Iris pigment epithelial cell (primary cell): ENCODE data around the gene EPHA8.

ENCODE experiments used
- DNase-seq: peaks from one replicate; pipeline ENCODE4 v3.0.0-alpha.2; 2011; ENCODE audit warnings: low read depth

The EPHA8 gene

DNA sequence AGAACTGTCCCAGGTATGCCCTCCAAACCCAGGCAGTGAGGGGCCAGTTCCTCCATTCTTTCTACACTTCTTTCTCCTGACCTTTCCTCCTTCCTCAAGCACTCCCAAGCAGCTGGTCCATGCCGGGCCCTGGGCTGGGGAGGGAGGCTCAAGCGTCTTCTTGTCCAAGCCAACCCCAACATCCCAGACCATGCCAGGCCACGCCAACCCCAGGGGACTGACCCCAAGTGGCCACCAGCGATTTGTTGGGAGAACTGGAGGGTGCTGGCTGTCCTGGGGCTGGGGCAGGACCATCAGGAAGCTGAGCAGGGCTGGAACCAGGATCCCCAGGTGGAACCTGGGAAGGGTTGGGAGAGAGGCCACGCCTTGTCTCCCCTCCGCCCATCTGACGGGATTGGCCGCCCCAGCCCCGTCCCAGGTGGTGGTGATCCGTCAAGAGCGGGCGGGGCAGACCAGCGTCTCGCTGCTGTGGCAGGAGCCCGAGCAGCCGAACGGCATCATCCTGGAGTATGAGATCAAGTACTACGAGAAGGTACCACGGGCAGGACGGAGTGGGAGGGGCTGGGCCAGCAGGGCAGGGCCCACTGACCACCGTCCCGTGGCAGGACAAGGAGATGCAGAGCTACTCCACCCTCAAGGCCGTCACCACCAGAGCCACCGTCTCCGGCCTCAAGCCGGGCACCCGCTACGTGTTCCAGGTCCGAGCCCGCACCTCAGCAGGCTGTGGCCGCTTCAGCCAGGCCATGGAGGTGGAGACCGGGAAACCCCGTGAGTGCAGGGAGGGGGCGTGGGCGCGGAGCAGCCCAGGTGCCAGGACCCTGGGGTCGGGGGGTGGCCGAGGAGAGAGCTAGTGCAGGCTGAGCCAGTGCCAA, 29.9 kb downstream of the EPHA8 start:
- no peak for DNase-seq

DNA sequence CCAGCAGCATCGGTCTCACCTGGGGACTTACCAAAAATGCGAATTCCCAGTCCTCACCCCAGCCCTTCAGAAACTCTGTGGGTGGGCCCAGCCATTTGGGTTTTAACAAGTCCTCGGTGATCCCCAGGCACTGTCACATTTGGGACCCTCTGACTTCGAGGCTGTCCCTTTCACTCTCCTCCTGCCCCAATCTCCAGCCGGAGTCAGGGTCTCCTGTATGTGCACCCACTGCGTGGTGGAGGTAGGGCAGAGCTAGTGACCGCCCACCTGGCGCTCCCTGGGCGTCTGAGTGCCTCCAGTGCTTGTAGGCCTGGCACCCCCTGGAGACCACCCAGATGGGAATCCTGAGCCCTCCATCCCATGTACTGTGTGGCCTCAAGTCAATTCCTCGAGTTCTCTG, 31.1 kb downstream of the EPHA8 start:
- DNase-seq = no peak

DNA sequence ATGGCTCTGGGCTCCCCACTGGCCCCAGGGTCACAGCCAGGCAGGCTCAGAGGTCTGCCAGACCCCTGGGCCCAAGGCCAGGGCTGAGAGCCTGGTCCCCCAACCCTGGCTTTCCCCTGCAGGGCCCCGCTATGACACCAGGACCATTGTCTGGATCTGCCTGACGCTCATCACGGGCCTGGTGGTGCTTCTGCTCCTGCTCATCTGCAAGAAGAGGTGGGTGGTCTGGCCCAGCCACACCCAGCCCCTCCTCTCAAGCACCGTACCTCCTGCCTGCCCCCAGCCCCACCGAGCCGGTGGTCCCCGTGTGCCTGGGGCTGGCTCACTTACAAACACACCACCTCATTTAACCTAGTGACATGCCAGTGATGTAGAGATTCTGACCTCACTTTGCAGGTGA, 31.8 kb downstream of the EPHA8 start:
- no peak for DNase-seq

DNA sequence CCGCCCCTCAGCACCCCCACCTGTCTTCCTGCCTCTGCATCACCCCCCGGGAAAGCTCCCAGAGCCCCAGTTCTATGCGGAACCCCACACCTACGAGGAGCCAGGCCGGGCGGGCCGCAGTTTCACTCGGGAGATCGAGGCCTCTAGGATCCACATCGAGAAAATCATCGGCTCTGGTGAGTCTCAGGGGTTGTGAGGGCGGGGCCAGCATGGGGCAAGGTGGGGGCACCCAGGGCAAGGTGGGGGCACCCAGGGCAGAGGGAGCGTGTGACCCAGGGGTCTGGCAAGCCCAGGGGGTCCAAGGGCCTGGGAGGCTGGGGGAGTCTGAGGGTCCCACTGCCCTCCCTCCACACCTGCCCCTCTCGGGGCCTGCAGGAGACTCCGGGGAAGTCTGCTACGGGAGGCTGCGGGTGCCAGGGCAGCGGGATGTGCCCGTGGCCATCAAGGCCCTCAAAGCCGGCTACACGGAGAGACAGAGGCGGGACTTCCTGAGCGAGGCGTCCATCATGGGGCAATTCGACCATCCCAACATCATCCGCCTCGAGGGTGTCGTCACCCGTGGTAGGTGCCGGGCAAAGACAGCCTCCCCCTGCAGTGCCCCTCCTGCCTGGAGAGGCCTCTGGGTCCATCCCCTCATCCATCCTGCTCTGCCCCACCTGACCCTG, 34.1 kb downstream of the EPHA8 start:
- no peak for DNase-seq

DNA sequence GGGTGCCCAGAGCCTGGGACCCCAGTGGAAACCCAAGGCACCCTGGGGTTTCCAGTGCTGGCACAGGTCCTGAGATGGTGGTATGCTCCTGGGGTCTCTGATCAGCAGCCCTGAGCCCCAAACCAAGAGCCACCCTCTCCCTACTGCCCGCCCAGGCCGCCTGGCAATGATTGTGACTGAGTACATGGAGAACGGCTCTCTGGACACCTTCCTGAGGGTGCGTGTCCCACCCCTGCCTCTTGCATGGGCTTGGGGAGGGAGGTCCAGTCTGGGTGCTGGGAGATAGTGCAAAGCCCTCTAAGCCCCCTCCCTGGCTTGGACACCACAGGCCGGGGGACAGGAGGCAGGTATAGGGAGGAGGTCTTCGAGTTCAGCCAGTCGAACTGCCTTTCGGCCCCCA, 34.7 kb downstream of the EPHA8 start:
- no peak for DNase-seq

DNA sequence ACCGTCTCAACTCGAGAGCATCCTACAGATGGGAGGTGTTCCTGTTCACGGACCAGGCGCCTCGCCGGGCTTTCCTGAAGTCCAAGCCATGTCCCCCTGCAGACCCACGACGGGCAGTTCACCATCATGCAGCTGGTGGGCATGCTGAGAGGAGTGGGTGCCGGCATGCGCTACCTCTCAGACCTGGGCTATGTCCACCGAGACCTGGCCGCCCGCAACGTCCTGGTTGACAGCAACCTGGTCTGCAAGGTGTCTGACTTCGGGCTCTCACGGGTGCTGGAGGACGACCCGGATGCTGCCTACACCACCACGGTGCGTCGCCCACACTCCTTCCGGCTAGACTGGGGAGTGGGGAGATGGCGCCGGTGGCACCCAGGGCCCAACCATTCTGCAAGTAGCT, 35.4 kb downstream of the EPHA8 start:
- no peak for DNase-seq

DNA sequence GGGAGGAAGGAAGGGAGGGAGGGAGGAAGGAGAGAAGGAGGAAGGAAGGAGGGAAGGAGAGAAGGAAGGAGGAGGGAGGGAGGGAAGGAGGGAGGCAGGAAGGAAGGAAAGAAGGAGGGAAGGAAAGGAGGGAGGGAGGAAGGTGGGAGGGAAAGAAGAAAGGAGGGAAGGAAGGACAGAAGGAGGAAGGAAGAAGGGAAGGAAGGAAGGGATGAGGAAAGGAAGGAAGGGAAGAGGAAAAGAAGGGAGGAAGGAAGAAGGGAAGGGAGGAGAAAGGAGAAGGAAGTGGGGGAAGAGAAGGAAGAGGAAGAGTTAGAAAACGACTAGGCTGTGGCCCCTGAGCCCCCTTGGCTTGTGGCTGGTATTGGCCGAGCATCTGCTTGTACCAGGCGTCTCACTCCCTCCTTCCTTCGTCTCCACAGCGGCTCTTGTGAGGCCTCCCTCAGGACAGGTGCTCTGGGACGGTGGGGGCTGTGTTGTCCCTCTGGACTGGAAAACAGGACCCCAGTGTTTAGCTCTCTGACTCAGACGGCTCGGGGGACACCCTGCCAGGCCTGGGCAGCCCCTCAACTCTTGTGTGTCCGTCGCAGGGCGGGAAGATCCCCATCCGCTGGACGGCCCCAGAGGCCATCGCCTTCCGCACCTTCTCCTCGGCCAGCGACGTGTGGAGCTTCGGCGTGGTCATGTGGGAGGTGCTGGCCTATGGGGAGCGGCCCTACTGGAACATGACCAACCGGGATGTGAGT, 37.0 kb downstream of the EPHA8 start:
- DNase-seq = no peak

DNA sequence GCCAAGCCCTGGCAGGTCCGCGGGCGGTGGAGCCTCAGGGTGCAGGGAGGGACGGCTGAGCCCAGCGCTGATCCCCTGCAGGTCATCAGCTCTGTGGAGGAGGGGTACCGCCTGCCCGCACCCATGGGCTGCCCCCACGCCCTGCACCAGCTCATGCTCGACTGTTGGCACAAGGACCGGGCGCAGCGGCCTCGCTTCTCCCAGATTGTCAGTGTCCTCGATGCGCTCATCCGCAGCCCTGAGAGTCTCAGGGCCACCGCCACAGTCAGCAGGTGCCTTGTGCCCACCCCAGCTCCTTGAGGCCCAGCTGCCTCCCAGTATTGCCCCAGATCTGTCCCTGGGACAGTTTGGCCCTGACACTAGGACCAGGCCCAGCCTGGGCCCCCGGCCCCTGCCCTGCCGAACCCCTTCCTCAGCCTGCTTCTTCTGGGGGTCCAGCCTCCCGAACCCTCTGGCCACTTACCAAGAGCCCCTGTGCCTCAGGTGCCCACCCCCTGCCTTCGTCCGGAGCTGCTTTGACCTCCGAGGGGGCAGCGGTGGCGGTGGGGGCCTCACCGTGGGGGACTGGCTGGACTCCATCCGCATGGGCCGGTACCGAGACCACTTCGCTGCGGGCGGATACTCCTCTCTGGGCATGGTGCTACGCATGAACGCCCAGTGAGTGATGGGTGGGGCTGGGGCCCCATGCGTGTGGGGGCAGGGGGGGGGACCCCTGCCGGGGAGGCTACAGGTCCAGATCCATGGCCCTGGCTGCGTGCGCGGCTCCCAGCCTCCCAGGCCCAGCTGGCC, 37.7 kb downstream of the EPHA8 start:
- DNase-seq = no peak

DNA sequence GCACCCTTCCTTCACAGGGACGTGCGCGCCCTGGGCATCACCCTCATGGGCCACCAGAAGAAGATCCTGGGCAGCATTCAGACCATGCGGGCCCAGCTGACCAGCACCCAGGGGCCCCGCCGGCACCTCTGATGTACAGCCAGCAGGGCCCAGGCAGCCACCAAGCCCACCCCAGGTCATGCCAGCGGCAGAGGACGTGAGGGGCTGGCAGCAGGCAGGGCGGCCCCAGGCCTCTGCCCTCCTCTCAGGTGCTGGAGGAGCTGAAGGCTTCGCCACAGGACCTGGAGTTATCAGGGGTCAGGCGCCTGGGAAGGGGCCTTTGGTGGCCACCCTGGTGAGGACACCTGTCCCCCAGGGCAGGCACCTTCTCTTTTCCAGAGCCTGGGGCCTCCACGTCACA, 38.3 kb downstream of the EPHA8 start:
- no peak for DNase-seq

DNA sequence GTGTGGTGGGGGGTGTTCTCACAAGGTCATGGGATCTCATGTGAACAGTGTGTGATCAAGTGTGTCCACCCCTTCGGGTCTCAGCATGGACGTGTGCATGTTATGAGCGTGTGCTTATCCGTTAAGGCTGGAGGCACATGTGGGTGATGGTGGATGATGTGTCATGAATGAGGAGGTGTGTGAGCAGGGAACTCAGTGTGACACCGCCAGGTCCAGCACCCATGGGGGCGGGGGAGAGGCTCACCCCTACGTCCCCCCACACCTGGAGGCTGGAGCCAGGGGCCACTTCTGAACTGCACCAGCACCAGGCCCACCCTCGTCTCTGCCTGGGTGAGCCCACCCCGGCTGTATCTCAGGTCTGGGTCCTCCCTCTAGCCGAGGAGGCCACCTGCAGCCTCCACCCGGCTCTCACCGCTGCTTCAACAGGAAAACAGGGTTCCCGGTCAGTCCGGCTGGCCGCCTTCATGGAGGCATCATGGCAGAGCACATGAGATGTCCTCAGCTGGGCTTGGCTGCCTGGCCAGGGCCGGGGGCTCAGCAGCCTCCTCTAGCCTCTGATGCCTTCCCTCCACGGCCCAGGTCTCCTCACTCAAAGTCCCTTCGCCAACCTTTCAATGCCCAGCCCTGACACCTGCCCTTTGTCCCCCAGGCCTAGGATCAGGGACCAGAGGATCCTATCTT, 38.9 kb downstream of the EPHA8 start:
- no peak for DNase-seq

DNA sequence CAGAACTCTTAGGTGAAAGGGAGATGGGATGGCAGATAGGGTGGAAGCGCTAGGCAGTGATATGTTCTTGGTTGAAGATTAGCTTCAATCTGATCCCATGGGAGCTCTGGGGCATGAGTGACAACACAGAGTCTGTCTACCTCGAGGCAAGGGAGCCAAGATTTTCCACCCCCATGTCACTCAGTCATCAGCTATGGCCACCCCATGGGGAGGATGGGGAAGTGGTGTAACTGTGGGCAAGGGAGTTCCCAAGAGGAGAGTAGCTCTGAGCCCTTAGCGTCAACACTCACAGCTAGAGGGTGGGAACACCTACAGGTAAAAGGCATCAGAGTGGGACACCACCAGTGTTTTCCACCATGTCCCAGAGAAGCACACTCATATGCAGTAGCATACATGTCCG, 42.9 kb downstream of the EPHA8 start:
- no peak for DNase-seq

DNA sequence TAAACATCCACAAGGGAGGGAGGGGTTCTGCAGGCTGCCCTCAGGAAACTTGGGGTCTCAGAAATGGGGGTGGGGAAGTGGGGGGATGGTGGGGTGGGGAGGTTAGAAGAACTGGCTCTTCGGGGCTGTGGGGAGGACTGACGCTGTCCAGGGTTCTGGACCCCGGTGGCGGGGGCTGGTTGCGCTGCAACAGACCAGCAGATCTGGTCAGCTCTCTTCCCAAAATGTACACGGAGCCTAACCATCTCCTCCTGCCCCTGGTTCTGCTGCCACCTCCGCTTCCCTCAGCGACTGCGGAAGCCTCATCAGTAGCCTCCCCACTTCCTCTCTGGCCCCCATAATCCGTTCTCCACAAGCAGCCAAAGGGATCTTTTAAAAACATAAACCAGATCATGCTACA, 43.9 kb downstream of the EPHA8 start:
- DNase-seq = no peak

DNA sequence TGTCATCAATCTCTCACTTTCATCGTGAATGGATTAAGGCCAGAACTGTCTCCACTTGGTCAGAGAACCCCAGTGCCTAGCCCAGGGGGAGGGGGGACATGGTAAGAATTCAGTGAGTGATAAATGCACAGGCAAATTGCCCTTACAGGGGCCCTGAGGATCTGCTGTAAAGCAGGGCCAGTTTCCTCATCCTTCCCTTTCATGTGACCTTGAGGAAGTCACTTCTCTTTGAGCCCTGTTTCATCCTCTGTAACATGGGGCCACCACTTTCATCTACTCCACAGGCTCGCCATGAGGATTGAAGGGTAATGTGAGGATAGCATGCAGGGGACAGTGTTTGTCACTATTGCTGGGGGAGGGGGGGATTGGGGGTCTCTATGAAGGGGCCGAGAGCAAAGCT, 45.1 kb downstream of the EPHA8 start:
- DNase-seq = no peak

DNA sequence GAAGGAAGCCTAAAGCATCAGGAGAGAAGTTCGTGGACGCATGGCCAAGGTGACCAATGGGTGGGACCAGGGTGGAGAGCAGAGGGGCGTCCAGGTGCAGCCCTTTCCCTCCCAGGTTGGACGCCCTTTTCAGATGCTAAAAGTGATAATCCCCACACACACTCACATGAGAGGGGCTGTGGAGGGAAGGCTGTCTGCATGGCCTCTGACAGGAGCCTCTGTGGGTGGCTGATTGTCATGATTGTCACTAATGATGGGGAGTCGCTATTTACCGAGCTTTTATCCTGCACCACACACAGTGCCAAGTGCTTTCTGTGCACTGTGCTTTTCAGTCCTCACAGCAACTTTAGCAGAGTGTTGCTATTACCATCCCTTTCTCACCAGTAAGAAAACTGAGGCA, 46.0 kb downstream of the EPHA8 start:
- no peak for DNase-seq

DNA sequence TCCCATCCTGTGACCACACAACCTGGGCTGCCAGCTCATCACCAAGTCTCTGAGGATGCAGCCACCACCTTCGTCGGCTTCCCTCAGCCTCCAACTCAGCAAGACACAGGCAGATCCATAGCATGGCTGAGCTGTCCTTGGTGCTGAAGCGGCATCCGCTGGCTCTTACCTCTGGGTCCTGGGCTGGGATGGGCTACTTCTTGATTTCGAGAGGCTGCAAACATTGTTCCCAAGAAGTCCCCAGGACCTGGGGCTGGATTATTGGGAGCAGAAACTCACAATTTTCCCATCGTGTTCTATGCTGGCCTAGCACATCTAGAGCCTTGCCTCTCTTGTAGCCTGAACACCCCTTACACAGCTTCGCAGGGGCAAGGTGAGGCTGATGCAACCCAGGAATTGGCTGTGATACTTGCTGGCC, 48.2 kb downstream of the EPHA8 start:
- DNase-seq = peak; percentile 50

DNA sequence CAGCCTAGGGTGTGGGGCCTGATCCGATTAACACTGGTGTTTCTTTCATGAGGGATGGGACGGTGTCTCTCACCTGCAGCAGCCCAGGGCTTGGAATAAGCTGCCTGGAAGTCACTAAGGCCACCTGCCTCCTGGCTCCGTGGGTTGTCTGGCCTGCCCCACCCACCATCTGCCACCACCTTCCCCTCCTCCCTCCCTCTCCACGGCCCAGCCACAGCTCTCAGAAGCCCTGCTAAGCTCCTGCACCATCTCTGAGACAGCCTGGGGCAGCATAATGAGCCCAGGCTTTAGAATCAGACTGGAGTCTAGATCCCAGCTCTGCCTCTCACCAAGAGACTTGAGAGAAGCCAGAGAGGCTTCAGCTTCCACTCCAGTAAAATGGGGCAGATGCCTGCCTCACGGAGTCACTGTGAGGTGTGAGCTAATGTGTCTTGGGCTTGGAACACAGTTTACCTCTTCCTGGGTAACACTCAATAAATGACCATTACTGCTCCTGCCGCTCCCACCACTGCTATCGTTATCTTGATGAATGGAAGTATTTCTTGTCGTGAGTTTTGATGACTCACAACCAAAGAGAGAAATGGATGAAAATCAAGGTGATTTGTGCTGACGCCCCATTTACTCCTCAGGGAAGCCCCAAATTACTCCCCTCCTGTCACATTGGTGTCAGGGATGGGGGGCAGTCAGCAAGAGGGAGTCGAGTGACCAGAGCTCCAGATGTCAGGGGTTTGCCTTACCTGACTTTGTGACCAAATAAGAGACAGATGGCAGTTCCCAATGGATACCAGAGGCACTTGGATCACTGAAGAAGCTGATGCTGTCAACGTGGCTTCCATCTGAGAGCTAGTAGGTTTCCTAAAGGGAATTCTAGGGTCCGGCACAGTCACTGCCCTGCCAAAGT, 49.6 kb downstream of the EPHA8 start:
- no peak for DNase-seq

DNA sequence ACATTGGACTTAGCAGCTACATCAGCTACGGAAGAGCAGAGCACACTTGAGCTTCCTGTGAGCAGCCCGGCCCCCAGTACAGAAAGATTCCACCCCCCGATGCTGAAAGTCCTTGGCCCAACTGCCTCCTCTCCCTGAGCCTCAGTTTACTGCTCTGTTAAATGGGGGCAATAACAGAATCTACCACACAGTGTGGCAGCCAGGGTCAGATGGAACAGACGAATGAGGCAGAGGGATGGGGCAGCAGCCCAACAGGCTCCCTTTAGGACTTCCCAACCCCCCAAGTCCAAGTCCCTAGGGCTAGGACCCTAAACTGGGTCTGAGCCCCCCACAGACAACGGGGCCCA, 50.3 kb downstream of the EPHA8 start:
- no peak for DNase-seq

DNA sequence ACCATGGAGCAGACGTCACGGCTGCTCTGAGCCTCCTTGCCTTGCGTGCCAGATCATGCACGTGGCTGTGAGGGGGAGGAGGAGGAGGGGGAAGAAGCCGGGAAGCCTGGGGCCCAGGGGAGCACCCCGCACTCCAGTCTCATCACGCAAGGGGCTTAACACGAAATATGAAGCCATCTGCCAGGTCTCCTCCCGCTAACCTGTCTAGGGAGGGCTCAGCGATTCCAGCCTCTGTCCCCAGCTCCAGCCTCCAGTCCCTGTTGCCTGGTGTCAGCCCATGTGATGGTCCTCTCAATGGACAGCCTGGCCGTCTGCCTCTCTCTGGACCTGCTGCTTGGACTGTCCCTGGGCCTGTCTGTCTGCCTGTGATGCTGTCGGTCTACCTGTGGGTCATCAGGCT, 50.7 kb downstream of the EPHA8 start:
- no peak for DNase-seq

DNA sequence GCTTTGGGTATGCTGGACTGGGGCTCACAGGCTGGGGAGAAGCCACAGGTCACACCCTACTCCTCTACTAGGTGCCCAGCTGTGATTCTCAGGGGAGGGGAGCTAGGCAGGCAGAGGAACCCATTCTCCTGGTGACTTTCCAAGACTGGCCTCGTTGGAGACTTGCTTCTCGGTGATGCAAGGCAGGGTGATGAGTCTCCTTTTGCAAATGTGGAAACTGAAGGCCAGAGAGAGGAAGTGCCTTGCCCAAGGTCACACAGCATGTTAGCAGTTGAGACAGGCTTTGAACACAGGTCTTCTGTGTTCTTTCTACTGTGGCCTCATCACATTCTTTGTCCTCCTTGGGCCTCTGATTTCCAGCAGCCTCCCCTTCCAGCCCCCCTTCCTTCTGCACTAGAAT, 52.6 kb downstream of the EPHA8 start:
- DNase-seq = no peak

DNA sequence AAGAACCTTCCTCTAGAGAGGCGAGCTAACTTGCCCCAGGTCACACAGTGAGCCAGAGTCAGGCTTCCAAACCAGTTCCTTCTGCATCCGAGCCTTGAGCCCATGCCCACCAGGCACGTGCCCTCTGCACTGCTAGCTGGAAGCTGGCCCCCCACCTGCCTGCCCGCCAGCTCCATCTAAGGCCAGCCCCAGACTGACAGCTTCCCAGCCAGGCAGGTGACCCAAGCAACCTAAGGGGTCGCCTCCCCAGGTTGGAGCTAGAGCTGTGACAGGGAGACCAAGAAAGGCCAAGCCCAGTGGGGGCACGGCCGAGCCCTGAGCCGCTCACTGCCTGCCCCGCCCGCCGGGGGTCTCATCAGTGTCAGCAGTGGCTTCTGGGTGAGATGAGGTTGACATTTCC, 53.3 kb downstream of the EPHA8 start:
- DNase-seq = no peak

DNA sequence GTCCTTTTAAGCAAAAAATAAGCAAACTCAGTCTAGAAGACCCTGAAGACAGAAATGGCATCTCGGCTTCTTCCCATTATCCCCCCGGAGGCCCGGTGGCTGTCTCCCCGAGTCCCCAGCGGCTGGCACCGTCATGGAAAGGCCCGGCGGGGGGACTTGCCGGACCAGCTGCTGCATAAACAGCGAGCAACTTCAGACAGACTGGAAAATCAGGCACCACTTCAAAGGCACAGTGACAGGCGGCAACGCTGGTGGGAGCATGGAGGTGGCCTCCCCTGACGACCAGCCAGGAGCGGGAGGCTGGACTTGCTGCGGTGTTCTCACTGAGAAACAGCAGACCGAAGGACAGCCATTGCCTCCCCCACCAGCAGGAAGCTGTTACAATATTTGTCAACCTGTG, 54.8 kb downstream of the EPHA8 start:
- DNase-seq = no peak
